Fibroblast of skin of scalp (primary cell): Measurements from ENCODE around the gene CIAPIN1.
"Not testable (repeated sequence)": the region's sequence is repeated elsewhere in the genome, so short reads cannot be mapped to it uniquely, and the experiment has no call there.

Experiments
- DNase-seq: peaks from one replicate; pipeline ENCODE4 v3.0.0-alpha.2; 2013

CIAPIN1 gene

GRCh38 chr16:57403965-57404817, 43.0 kb downstream of the CIAPIN1 start, which contains the start of gene CCL17:
Gene CCL17, plus strand, starts transcription at chr16:57404767. Its CDS starts 9,166 bp downstream, at chr16:57413933.
- no peak for DNase-seq

- no peak for DNase-seq
These were observed 45.1 kb downstream of the CIAPIN1 start for GRCh38 chr16:57401943-57402640.

GRCh38 chr16:57397493-57397892, 49.7 kb downstream of the CIAPIN1 start:
- not testable (repeated sequence) for DNase-seq

- DNase-seq, result no peak
These were observed 50.4 kb downstream of the CIAPIN1 start for GRCh38 chr16:57396786-57397185.

GRCh38 chr16:57395026-57395425, 52.2 kb downstream of the CIAPIN1 start:
- DNase-seq, result no peak

GRCh38 chr16:57394444-57394843, 52.7 kb downstream of the CIAPIN1 start:
- no peak for DNase-seq

- DNase-seq, result no peak
These were observed 54.5 kb downstream of the CIAPIN1 start for GRCh38 chr16:57392694-57393093.

GRCh38 chr16:57391708-57392107, 55.5 kb downstream of the CIAPIN1 start:
- DNase-seq, result no peak

GRCh38 chr16:57391300-57391699, 55.9 kb downstream of the CIAPIN1 start:
- no peak for DNase-seq

- no peak for DNase-seq
These were observed 56.4 kb downstream of the CIAPIN1 start for GRCh38 chr16:57390636-57391295.

- DNase-seq, result no peak
These were observed 58.1 kb downstream of the CIAPIN1 start for GRCh38 chr16:57389087-57389468.

- DNase-seq, result no peak
These were observed 58.7 kb downstream of the CIAPIN1 start for GRCh38 chr16:57388359-57389086.

- DNase-seq, result no peak
These were observed 59.4 kb downstream of the CIAPIN1 start for GRCh38 chr16:57387598-57388354.

GRCh38 chr16:57386381-57386951, 60.7 kb downstream of the CIAPIN1 start:
- peak; percentile 82 for DNase-seq

- DNase-seq, result no peak
These were observed 62.1 kb downstream of the CIAPIN1 start for GRCh38 chr16:57385083-57385482.

GRCh38 chr16:57384248-57385070, 62.7 kb downstream of the CIAPIN1 start:
- no peak for DNase-seq

GRCh38 chr16:57383276-57384247, 63.6 kb downstream of the CIAPIN1 start:
- peak; percentile 68 for DNase-seq

- no peak for DNase-seq
These were observed 64.5 kb downstream of the CIAPIN1 start for GRCh38 chr16:57382535-57383275.
